IMR-90 (cell line): ENCODE measurements around the gene MMRN2. TPM values are rescaled to one million over a fixed set of nuclear protein-coding genes. Genes with fewer than 3 reads are reported as not detected.
"Not testable (repeated sequence)": the region's sequence is repeated elsewhere in the genome, so short reads cannot be mapped to it uniquely, and the experiment has no call there.

ENCODE experiments used
- ATAC-seq: fragments of 200-7000 bp; cut with Tn5 transposase; 2 replicates; pipeline ENCODE4 v1.9.1; 2020; ENCODE audit warnings: low read depth, mild to moderate bottlenecking, moderate library complexity
- BruUV-seq: library from RNA; stranded (reverse); fragments of 400-500 nt; replicated peaks from 2 replicates; lab custom pipeline; 2021; lab: Mats Ljungman, UMichigan
- CTCF ChIA-PET: fragments of 300-600 bp; formaldehyde crosslinking; extraction: SDS; loops from one replicate; lab custom pipeline; 2021; ENCODE audit warnings: antibody characterized with exemption; lab: Yijun Ruan, JAX
- POLR2A ChIA-PET: fragments of 300-600 bp; sonication (Branson Sonifier 250); formaldehyde crosslinking; loops from one replicate; lab custom pipeline; 2022; ENCODE audit warnings: antibody characterized with exemption; ENCODE audit not compliant: unreplicated experiment; lab: Charles Lee
- DNase-seq: peaks from one replicate; pipeline ENCODE4 v3.0.0; 2013
- H2AFZ ChIP-seq: replicated peaks from 2 replicates; pipeline ENCODE3; 2013; ENCODE audit warnings: low read length, mild to moderate bottlenecking; ENCODE audit not compliant: poor library complexity
- H2AK5ac ChIP-seq: 2 replicates; pipeline ENCODE4 v1.6.1; 2013; ENCODE audit warnings: low read depth, low read length, inconsistent platforms
- H2AK9ac ChIP-seq: replicated peaks from 2 replicates; pipeline ENCODE3; 2013; ENCODE audit warnings: mild to moderate bottlenecking, low read depth, low read length, moderate library complexity; ENCODE audit not compliant: poor library complexity
- H2BK120ac ChIP-seq: 2 replicates; pipeline ENCODE4 v1.6.1; 2013; ENCODE audit warnings: low read depth, low read length, inconsistent platforms
- H2BK15ac ChIP-seq: 3 replicates; pipeline ENCODE4 v1.6.1; 2013; ENCODE audit warnings: low read depth, low read length, inconsistent platforms
- H2BK20ac ChIP-seq: 2 replicates; pipeline ENCODE4 v1.6.1; 2013; ENCODE audit warnings: low read depth, mild to moderate bottlenecking, inconsistent platforms, low read length, moderate library complexity
- H2BK5ac ChIP-seq: 2 replicates; pipeline ENCODE4 v1.6.1; 2013; ENCODE audit warnings: mild to moderate bottlenecking, low read depth, low read length, inconsistent platforms; ENCODE audit not compliant: poor library complexity, severe bottlenecking
- H3K14ac ChIP-seq: replicated peaks from 2 replicates; pipeline ENCODE4 v1.6.1; 2013; ENCODE audit warnings: low read depth, low read length, inconsistent platforms
- H3K18ac ChIP-seq: 2 replicates; pipeline ENCODE4 v1.6.1; 2013; ENCODE audit warnings: low read depth, low read length, control low read depth
- H3K23ac ChIP-seq: 2 replicates; pipeline ENCODE4 v1.6.1; 2013; ENCODE audit warnings: low read depth, low read length, inconsistent platforms
- H3K27ac ChIP-seq: 2 replicates; pipeline ENCODE4 v1.5.1; 2013; ENCODE audit warnings: mild to moderate bottlenecking, control low read depth, low read length; ENCODE audit not compliant: insufficient read depth
- H3K27me3 ChIP-seq: 2 replicates; pipeline ENCODE4 v1.6.1; 2013; ENCODE audit warnings: low read length; ENCODE audit not compliant: control insufficient read depth, insufficient read depth
- H3K36me3 ChIP-seq: 2 replicates; pipeline ENCODE4 v1.6.1; 2013; ENCODE audit warnings: low read length, mixed read lengths; ENCODE audit not compliant: control insufficient read depth, insufficient read depth
- H3K4ac ChIP-seq: 2 replicates; pipeline ENCODE4 v1.6.1; 2013; ENCODE audit warnings: low read depth, low read length, inconsistent platforms
- H3K4me1 ChIP-seq: 2 replicates; pipeline ENCODE4 v1.6.1; 2013; ENCODE audit warnings: low read length, mixed read lengths; ENCODE audit not compliant: control insufficient read depth, insufficient read depth
- H3K4me2 ChIP-seq: 2 replicates; pipeline ENCODE4 v1.6.1; 2013; ENCODE audit warnings: low read depth, mild to moderate bottlenecking, control low read depth, low read length, moderate library complexity
- H3K4me3 ChIP-seq: 2 replicates; pipeline ENCODE4 v1.5.1; 2013; ENCODE audit warnings: low read depth, mild to moderate bottlenecking, control low read depth, low read length, moderate library complexity; ENCODE audit not compliant: insufficient read depth
- H3K56ac ChIP-seq: 2 replicates; pipeline ENCODE4 v1.6.1; 2013; ENCODE audit warnings: low read length, inconsistent platforms; ENCODE audit not compliant: insufficient read depth; ENCODE audit errors: extremely low read depth
- H3K79me1 ChIP-seq, 2 experiments: 2 replicates each; pipeline ENCODE4 v1.6.1; 2013; ENCODE audit warnings: low read length in 2 of 2, inconsistent platforms in 1 of 2, low read depth in 1 of 2
- H3K9ac ChIP-seq: 2 replicates; pipeline ENCODE4 v1.6.1; 2013; ENCODE audit warnings: low read depth, low read length, control low read depth
- H3K9me1 ChIP-seq: 2 replicates; pipeline ENCODE4 v1.6.1; 2013; ENCODE audit warnings: low read length, inconsistent platforms; ENCODE audit not compliant: insufficient read depth
- H3K9me3 ChIP-seq: 2 replicates; pipeline ENCODE4 v1.6.1; 2013; ENCODE audit warnings: low read length; ENCODE audit not compliant: control insufficient read depth, insufficient read depth
- H4K20me1 ChIP-seq: 2 replicates; pipeline ENCODE4 v1.6.1; 2013; ENCODE audit warnings: low read length, inconsistent platforms; ENCODE audit not compliant: insufficient read depth
- H4K5ac ChIP-seq: 2 replicates; pipeline ENCODE4 v1.6.1; 2013; ENCODE audit warnings: mild to moderate bottlenecking, low read depth, low read length, control low read depth
- H4K8ac ChIP-seq, 2 experiments: 2 replicates each; pipeline ENCODE4 v1.6.1; 2013; ENCODE audit warnings: low read depth in 2 of 2, low read length in 2 of 2, control low read depth in 1 of 2, inconsistent platforms in 1 of 2
- H4K91ac ChIP-seq: 2 replicates; pipeline ENCODE4 v1.6.1; 2013; ENCODE audit warnings: low read depth, low read length, inconsistent platforms; ENCODE audit not compliant: insufficient read depth
- BHLHE40 ChIP-seq: fragments of 150-350 bp; IDR thresholded peaks from 2 replicates; pipeline ENCODE4 v1.6.1; 2016; ENCODE audit warnings: mild to moderate bottlenecking, low read depth, low read length
- USF2 ChIP-seq: fragments of 150-350 bp; IDR thresholded peaks from 2 replicates; pipeline ENCODE4 v1.6.1; 2017; ENCODE audit warnings: mild to moderate bottlenecking, antibody characterized with exemption, low read length, low read depth
- WGBS, 2 experiments: methylation state at CpG; one replicate each; pipeline versions ENCODE4 v1.1.5 to v1.1.7; 2013; ENCODE audit warnings: missing lambda C conversion rate in 2 of 2; ENCODE audit not compliant: insufficient read length in 1 of 2; ENCODE audit errors: extremely low coverage in 2 of 2; 5-methylcytosine and 5-hydroxymethylcytosine counted together
- dilution Hi-C: fragments of 300-500 bp; cut with HindIII; formaldehyde crosslinking; loops from one replicate; pipeline ENCODE4 v1.14.3; 2018; ENCODE audit warnings: low sequenced_read_pairs; ENCODE audit not compliant: unreplicated experiment
- in situ Hi-C: fragments of 300-500 bp; cut with MboI; formaldehyde crosslinking; loops from 3 replicates; pipeline ENCODE4 v1.14.3; 2019; ENCODE audit warnings: low sequenced_read_pairs, inconsistent platforms, mixed read lengths
- intact Hi-C: fragments of 100-400 bp; cut with micrococcal nuclease; formaldehyde crosslinking; loops from 2 replicates; pipeline ENCODE4 v1.10.0; 2022
- polyA plus RNA-seq, 3 experiments: library from polyadenylated mRNA; depleted of rRNA; stranded (reverse); fragments of >200 nt; gene quantifications; 2 replicates each; pipeline ENCODE4 v1.2.3, GENCODE V29; 2012; ENCODE audit warnings: low replicate concordance in 1 of 3
- total RNA-seq: library from RNA; depleted of rRNA; stranded (reverse); fragments of >200 nt; gene quantifications from 2 replicates; pipeline ENCODE4 v1.2.3, GENCODE V29; 2012

Gene MMRN2
- total and polyA plus RNA-seq, 2 of the 4 experiments (the other 2 are of a cell fraction), result 1.6 to 1.8 TPM

- TF ChIP-seq USF2 (no peak), BHLHE40 (no peak)
Observed at GRCh38 chr10:86953747-86954680, 3.4 kb downstream of the MMRN2 start (continued).

DNA sequence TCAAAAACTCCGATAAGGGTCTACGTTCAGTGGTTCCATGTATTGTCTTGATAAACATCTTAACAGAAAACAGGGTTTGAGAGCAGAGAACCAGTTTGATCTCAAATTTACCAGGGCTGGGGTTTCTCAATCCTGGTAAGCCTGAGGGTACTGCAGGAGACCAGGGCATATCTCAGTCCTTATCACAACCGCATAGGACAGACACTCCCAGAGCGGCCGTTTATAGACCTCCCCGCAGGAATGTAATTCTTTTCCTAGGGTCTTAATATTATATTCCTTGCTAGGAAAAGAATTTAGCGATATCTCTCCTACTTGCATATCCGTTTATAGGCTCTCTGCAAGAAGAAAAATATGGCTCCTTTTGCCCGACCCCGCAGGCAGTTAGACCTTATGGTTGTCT lies 4.7 kb downstream of the MMRN2 start:
- not testable (repeated sequence) for H3K4me3 ChIP-seq, H3K23ac ChIP-seq
- no CpG with 5 or more reads among the region's 10 CpGs for WGBS, 2 experiments

More for the DNA sequence above, 4.7 kb downstream of the MMRN2 start:
- H2BK5ac ChIP-seq, H3K9me1 ChIP-seq, H3K18ac ChIP-seq, H3K27me3 ChIP-seq, H3K56ac ChIP-seq, H4K8ac ChIP-seq, H3K36me3 ChIP-seq, H3K4me2 ChIP-seq, BruUV-seq, H4K20me1 ChIP-seq, dilution Hi-C loops, H3K14ac ChIP-seq, H2AK9ac ChIP-seq, DNase-seq, H4K5ac ChIP-seq, in situ Hi-C loops, H3K27ac ChIP-seq, H2AK5ac ChIP-seq, H2BK15ac ChIP-seq, H3K9ac ChIP-seq, intact Hi-C loops, H3K9me3 ChIP-seq, H4K91ac ChIP-seq, H3K4me1 ChIP-seq, H3K4ac ChIP-seq, ATAC-seq, H2BK120ac ChIP-seq, H2BK20ac ChIP-seq, POLR2A ChIA-PET, H2AFZ ChIP-seq, H3K79me1 ChIP-seq: not testable (repeated sequence)
- CTCF ChIA-PET, result interaction anchor here (1.1 kb wide), 1 partner anchor 14 kb away, joined by 3 read pairs; no protein-coding TSS in a partner anchor
